GM10266 (cell line): ENCODE results near the gene ZNF358.

Source experiments
- DNase-seq: peaks from one replicate; pipeline ENCODE4 v3.0.0; 2012; ENCODE audit errors: extremely low spot score
- CTCF ChIP-seq: IDR thresholded peaks from 2 replicates; pipeline ENCODE4 v1.5.1; 2012; ENCODE audit warnings: mild to moderate bottlenecking, low read depth; ENCODE audit not compliant: control insufficient read depth, insufficient read depth; ENCODE audit errors: missing control alignments

ZNF358 gene

DNA sequence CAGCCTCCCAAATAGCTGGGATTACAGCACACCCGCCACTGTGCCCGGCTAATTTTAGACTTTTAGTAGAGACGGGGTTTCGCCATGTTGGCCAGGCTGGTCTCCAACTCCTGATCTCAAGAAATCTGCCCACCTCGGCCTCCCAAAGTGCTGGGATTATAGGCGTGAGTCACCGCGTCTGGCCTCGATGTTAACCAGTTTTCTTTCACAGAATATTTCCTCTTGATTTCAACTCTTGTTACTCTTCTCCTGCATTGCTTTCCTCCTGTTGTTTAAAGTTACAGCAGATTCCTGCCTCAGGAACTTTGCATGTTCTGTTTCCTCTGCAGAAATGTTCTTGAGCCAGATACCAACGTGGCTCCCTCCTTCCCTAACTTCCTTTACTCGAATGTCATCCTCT, 23.3 kb upstream of the ZNF358 start:
- no peak for TF ChIP-seq CTCF
- DNase-seq = no peak

- TF ChIP-seq CTCF = no peak
- no peak for DNase-seq
Measured at GRCh38 chr19:7494416-7495098, 21.3 kb upstream of the ZNF358 start.

DNA sequence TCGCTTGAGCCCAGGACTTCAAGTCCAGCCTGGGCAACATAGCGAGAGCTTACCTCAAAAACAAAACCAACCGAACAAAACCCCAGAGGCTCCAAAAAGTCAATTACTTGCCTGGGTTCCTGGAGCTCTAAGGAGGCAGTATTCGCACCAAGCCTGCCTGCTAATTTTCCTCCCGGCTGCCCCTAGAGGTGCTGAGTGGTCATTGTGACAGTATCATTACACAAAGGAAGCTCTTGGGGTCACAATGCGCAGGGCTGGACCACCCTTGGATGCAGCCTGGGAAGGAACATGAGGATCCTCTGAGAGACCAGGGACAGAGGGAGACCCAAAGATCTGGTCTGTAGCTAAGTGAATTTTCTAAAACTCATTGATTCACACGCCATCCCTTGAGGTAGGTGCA, 18.6 kb upstream of the ZNF358 start:
- no peak for DNase-seq
- peak; percentile 31 for TF ChIP-seq CTCF

GRCh38 chr19:7500811-7501450, 15.0 kb upstream of the ZNF358 start:
- no peak for TF ChIP-seq CTCF
- DNase-seq = peak; percentile 65

DNA sequence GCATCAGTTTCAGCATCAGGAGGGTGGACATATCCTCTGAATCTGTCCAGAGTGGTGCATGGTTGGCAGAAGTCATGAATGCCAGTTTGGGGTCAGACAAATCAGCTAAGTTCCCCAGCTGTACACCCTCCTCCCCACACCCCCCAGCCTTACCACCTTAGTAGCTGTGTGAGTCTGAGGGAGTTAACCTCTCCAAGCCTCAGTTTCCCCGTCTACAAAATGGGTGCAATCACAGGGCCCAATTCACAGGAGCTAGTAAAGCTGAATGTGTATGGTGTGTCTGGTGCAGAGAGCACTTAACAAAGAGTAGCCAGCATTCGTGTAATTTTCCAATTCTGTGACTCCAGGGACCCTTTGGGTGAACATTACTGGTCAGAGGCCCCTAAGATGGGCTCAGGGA, 13.4 kb upstream of the ZNF358 start:
- TF ChIP-seq CTCF = no peak
- DNase-seq = no peak

GRCh38 chr19:7504684-7505083, 11.2 kb upstream of the ZNF358 start:
- no peak for TF ChIP-seq CTCF
- DNase-seq = no peak

DNA sequence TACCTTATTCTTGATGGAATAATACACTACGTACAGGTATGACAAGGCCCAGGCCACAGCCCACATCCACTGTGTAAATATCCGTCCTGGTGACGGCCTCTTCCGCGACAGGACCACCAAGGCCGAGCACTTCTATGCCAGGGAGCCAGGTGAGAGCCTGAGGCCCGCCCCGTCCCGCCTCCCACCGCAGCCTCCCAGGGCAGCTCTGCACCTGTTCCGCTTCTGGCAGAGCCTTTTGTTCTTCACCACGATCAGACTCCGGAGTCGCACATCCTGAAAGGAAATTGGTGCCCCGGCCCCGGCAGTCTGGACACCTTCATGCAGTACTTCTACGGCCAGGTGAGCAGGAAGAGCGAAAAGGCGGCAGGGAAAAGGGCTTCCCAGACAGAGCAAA, 10.6 kb upstream of the ZNF358 start:
- no peak for TF ChIP-seq CTCF
- no peak for DNase-seq
